ENCODE results near the gene BANF2. TPM values are rescaled to one million over a fixed set of nuclear protein-coding genes. Genes with fewer than 3 reads are reported as not detected.

Gene BANF2
- not detected for total RNA-seq

DNA sequence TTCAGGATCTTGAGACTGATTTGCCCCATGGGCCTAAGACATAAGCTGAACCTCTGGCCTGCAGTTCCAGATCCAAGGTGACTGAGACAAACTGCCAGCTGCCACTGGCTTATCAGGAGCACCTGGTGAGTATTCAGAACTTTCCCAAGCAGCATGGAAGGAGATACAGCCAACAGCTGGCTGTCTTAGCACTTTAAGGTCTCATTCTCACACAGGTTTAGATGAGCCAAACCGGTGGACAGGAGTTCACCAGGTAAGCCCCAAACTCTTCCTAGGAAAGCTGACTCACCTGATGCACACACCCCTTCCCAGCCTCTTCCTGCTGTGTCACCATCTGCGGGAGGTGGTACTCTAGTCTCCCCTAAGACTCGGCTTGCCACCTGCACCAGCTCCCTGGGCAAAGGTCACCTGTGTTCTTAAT lies at the start of gene BANF2:
Gene BANF2 (plus strand): TSS at position 36 of the 421 bp plus-strand sequence. CDS start 25,060 bp downstream, outside the sequence.
- Histone ChIP-seq H3K27me3 (no peaks in the 10 kb centered on the region), H3K4me1 (no peaks in the 10 kb centered on the region), H3K4me3 (no peak within 1 kb of the TSS), H3K36me3 (no peaks in the 10 kb centered on the region), H3K27ac (peak within 1 kb of the TSS in 2 of 4 donors; percentile 18 to 66), H3K9me3 (no peaks in the 10 kb centered on the region)
- no peak for TF ChIP-seq POLR2A (IDR thresholded peaks at IDR 0.05)
- peak in 1 of 3 donors; percentile 65 for DNase-seq

DNA sequence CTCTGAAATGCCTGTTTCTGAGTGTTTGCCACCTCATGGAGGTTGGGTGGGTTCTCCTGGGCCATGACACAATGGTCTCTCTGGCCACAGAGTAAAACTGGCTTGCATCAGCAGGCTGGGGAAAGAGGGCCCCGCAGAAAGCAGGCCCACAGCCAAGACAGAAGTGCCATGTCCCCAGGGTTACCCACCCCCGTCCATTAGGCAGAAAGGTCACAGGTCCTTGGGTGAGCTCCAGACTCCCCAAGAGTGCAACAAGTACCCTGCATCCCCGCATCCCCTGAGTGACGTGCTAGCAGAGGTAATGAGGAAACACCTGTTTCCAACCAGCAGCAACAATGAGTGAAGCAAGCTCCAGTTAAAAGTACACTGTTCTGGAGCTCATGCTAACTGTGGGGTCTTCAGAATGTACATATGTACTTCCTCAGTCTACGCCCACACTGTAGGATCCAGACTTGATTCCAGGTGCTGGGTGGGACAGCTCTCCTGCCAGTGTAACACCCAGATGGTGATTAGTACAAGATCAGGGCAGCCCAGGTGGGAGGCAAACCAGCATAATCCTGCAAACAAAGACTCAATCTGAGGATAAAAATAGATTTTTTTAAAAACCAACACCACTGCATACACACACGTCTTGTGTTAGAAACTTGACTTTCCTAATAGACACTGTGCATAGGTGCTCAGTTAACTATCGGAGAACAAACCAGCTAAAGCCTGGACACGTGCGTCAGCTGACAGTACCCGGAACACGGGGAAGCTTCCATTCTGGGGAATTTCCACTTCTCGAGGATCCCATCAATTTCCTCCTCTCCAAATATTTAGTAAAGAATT lies 49.3 kb upstream of the BANF2 start:
- H3K4me1 ChIP-seq, result peaks cover 0 to 74% (median 7%) of the 10 kb centered on the region in 4 donors
- TF ChIP-seq POLR2A (IDR thresholded peaks at IDR 0.05), result no peak
- TF ChIP-seq, protein P1, sequence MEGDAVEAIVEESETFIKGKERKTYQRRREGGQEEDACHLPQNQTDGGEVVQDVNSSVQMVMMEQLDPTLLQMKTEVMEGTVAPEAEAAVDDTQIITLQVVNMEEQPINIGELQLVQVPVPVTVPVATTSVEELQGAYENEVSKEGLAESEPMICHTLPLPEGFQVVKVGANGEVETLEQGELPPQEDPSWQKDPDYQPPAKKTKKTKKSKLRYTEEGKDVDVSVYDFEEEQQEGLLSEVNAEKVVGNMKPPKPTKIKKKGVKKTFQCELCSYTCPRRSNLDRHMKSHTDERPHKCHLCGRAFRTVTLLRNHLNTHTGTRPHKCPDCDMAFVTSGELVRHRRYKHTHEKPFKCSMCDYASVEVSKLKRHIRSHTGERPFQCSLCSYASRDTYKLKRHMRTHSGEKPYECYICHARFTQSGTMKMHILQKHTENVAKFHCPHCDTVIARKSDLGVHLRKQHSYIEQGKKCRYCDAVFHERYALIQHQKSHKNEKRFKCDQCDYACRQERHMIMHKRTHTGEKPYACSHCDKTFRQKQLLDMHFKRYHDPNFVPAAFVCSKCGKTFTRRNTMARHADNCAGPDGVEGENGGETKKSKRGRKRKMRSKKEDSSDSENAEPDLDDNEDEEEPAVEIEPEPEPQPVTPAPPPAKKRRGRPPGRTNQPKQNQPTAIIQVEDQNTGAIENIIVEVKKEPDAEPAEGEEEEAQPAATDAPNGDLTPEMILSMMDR (IDR thresholded peaks at IDR 0.05), result no peak
- no peaks in the 10 kb centered on the region for H3K27me3 ChIP-seq
- H3K9me3 ChIP-seq, result no peaks in the 10 kb centered on the region
- no peak overlapping the region for H3K27ac ChIP-seq
- H3K36me3 ChIP-seq, result peaks cover 0 to 20% (median 0%) of the 10 kb centered on the region in 3 donors
- peak in 1 of 3 donors; percentile 35 for DNase-seq
- no peak overlapping the region for H3K4me3 ChIP-seq

DNA sequence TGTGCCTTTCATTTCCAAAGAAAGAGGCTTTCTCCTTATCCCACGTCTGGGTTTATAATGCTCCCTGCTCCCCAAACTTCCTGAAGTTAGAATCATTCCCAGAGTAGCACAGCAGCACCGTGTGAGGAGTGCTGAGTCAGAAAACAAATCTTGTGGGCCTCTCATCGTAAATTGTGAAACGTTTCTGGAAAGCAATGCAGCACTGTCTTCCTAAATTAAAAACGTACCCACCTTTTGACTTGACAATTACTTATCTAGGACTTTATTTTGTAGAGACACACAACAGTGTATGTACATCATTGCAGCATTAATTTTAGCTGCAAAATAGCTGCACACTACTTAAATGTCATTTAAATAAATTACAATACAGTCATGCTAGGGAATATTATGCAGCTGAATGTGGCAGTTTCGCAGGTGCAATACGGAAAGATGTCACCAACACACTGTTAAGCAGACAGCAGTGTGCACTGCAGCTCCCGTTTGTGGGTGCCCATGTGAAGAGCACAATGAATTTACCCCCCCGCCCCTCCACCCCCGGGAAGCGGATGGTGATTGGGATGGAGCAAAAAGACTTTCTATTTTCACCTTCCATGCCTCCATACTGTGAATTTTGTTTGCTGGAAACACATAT lies 48.5 kb upstream of the BANF2 start:
- no peak for TF ChIP-seq POLR2A (IDR thresholded peaks at IDR 0.05)
- TF ChIP-seq, protein P1 (IDR thresholded peaks at IDR 0.05), result no peak
- H3K4me1 ChIP-seq, result peaks cover 0 to 67% (median 7%) of the 10 kb centered on the region in 4 donors

DNA sequence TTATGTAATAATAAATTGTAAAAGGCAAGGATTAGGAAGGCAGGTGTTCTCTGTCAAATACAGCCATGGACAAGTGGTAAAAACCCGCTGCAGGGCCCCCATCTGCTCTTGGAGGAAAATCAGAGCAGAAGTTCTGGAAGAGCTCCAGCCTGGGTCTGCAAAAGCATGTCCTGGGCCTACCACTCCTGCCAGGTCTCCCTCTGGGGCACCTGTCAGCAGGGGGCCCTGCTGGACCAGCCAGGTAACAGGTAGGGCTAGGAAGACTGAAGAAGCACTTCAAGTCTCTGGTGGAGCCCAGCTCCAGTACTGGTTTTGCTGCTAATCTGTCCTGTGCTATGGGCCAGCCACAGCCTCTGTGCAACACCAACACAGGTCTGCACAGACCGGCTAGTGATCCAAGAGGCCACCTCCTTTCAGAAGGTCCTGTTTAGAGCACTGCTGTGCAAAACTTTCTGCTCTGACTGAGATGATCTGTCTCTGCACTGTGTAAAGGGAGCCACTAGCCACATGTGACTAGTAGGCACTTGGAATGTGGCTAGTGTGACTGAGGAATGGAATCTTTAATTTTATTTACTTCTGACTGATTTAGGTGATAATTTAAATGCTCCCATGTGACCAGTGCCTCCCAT lies 47.9 kb upstream of the BANF2 start:
- Histone ChIP-seq H3K27ac (no peak overlapping the region), H3K9me3 (no peaks in the 10 kb centered on the region), H3K4me1 (peaks cover 0 to 61% (median 7%) of the 10 kb centered on the region in 4 donors), H3K27me3 (no peaks in the 10 kb centered on the region), H3K4me3 (no peak overlapping the region), H3K36me3 (peaks cover 0 to 29% (median 0%) of the 10 kb centered on the region in 3 donors)
- peak in 1 of 3 donors; percentile 50 for DNase-seq
- TF ChIP-seq, protein P1 (IDR thresholded peaks at IDR 0.05), result peak in 2 of 6 experiments; percentile 20 to 31
- TF ChIP-seq POLR2A (IDR thresholded peaks at IDR 0.05), result no peak

More for the DNA sequence above, 48.5 kb upstream of the BANF2 start:
- no peak for DNase-seq
- no peak overlapping the region for H3K4me3 ChIP-seq
- H3K36me3 ChIP-seq, result peaks cover 0 to 22% (median 0%) of the 10 kb centered on the region in 3 donors
- no peak overlapping the region for H3K27ac ChIP-seq
- no peaks in the 10 kb centered on the region for H3K27me3 ChIP-seq
- H3K9me3 ChIP-seq, result no peaks in the 10 kb centered on the region

DNA sequence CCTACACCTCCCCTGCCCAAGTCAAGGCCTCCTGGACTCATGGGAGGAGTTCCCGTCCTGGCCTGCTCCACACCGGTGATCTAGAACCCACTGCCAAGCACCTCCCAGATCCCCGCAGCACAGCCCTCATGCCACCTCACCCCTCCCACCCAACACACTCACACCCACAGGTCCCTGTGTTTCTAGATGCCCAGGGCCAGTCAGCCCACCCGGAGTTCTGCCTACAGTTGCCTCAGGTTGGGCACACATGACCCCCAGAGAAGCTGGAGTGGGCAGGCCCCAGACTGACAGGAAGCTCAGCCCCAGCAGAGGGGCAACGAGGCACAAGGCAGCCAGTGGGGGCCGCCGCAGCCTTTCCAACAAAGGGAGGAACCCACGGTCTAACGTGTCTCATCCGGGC lies 47.4 kb upstream of the BANF2 start:
- no peaks in the 10 kb centered on the region for H3K27me3 ChIP-seq
- peaks cover 0 to 55% (median 7%) of the 10 kb centered on the region in 4 donors for H3K4me1 ChIP-seq
- H3K27ac ChIP-seq, result no peak overlapping the region
- peak in 1 of 3 donors; percentile 36 for DNase-seq
- no peak for TF ChIP-seq POLR2A (IDR thresholded peaks at IDR 0.05)
- TF ChIP-seq, protein P1 (IDR thresholded peaks at IDR 0.05), result no peak
- H3K4me3 ChIP-seq, result no peak overlapping the region
- no peaks in the 10 kb centered on the region for H3K9me3 ChIP-seq
- H3K36me3 ChIP-seq, result peaks cover 0 to 32% (median 0%) of the 10 kb centered on the region in 3 donors
